Lower lobe of right lung (tissue), 2 donors: Measurements from ENCODE around the gene KRTAP5-6. TPM values are rescaled to one million over a fixed set of nuclear protein-coding genes. Genes with fewer than 3 reads are reported as not detected.
A peak's percentile ranks its signal among the peaks of the same experiment; 100 is the strongest.
"Not testable (repeated sequence)": the region's sequence is repeated elsewhere in the genome, so short reads cannot be mapped to it uniquely, and the experiment has no call there.

Experiments used
- ATAC-seq, 2 donors: fragments of 200-7000 bp; cut with Tn5 transposase; one replicate each; pipeline ENCODE4 v1.9.1; 2020 to 2022; ENCODE audit warnings: mild to moderate bottlenecking in 2 of 2, moderate library complexity in 2 of 2
- DNase-seq: peaks from one replicate; pipeline ENCODE4 v3.0.0-alpha.2; 2020
- H3K27ac ChIP-seq: fragments of 200-600 bp; one replicate; pipeline ENCODE4 v1.8.0; 2022
- H3K27me3 ChIP-seq: fragments of 200-600 bp; one replicate; pipeline ENCODE4 v1.8.0; 2022; ENCODE audit warnings: low read depth
- H3K36me3 ChIP-seq: fragments of 200-600 bp; one replicate; pipeline ENCODE4 v1.8.0; 2022; ENCODE audit warnings: mild to moderate bottlenecking
- H3K4me1 ChIP-seq: fragments of 200-600 bp; one replicate; pipeline ENCODE4 v1.8.0; 2022
- H3K4me3 ChIP-seq: fragments of 200-600 bp; one replicate; pipeline ENCODE4 v1.8.0; 2022; ENCODE audit warnings: mild to moderate bottlenecking
- H3K9me3 ChIP-seq: fragments of 200-600 bp; one replicate; pipeline ENCODE4 v1.8.0; 2022
- CTCF ChIP-seq: fragments of 200-600 bp; IDR thresholded peaks from one replicate; pipeline ENCODE4 v1.8.0; 2022; ENCODE audit warnings: antibody characterized with exemption, mild to moderate bottlenecking
- intact Hi-C: fragments of 100-400 bp; cut with DNase I; formaldehyde crosslinking; loops from one replicate; pipeline ENCODE4 v1.11.0; 2022
- total RNA-seq: library from RNA; stranded (reverse); fragmentation: NEBNext Ultra II Directional; extraction: Animal tissue kit (Norgen Biotek cat#: 25700); gene quantifications from one replicate; pipeline ENCODE4 v1.2.1, GENCODE V29; 2021
- donor health status: DM: no; HTN: yes; CAD: no; lungs with severe emphysema.

KRTAP5-6 gene
- total RNA-seq, 1 donor from 2014 or later = not detected

GRCh38 chr11:1676229-1676740, 20.7 kb upstream of the KRTAP5-6 start:
- no peaks in the 10 kb centered on the region for H3K9me3 ChIP-seq
- DNase-seq = peak; percentile 6
- TF ChIP-seq CTCF = no peak
- no peak for ATAC-seq
- H3K36me3 ChIP-seq = no peaks in the 10 kb centered on the region
- no peaks in the 10 kb centered on the region for H3K4me1 ChIP-seq
- H3K4me3 ChIP-seq = no peak overlapping the region
- intact Hi-C loops = no loop called here
- peaks cover 26% of the 10 kb centered on the region for H3K27me3 ChIP-seq
- H3K27ac ChIP-seq = no peak overlapping the region

GRCh38 chr11:1679881-1680280, 17.1 kb upstream of the KRTAP5-6 start:
- H3K4me3 ChIP-seq = no peak overlapping the region
- H3K27ac ChIP-seq = no peak overlapping the region
- DNase-seq (peak; percentile 22), ATAC-seq (no peak)
- intact Hi-C loops = no loop called here
- no peaks in the 10 kb centered on the region for H3K4me1 ChIP-seq
- TF ChIP-seq CTCF = no peak
- no peaks in the 10 kb centered on the region for H3K36me3 ChIP-seq
- peaks cover 26% of the 10 kb centered on the region for H3K27me3 ChIP-seq
- H3K9me3 ChIP-seq = no peaks in the 10 kb centered on the region

- Histone ChIP-seq H3K4me3 (no peak overlapping the region), H3K36me3 (no peaks in the 10 kb centered on the region), H3K4me1 (no peaks in the 10 kb centered on the region), H3K9me3 (no peaks in the 10 kb centered on the region), H3K27ac (no peak overlapping the region), H3K27me3 (peaks cover 15% of the 10 kb centered on the region)
- ATAC-seq = peak in 1 of 2 donors; percentile 47
- peak; percentile 6 for DNase-seq
- intact Hi-C loops = no loop called here
- TF ChIP-seq CTCF = no peak
These were observed 14.6 kb upstream of the KRTAP5-6 start for GRCh38 chr11:1682225-1682905.

GRCh38 chr11:1683216-1683615, 13.8 kb upstream of the KRTAP5-6 start:
- H3K9me3 ChIP-seq, H3K4me1 ChIP-seq, ATAC-seq, H3K36me3 ChIP-seq, intact Hi-C loops, H3K27ac ChIP-seq, H3K27me3 ChIP-seq, H3K4me3 ChIP-seq: not testable (repeated sequence)
- DNase-seq = peak; percentile 22

GRCh38 chr11:1683904-1684572, 13.0 kb upstream of the KRTAP5-6 start:
- H3K27me3 ChIP-seq, H3K27ac ChIP-seq, H3K36me3 ChIP-seq, H3K4me1 ChIP-seq, H3K9me3 ChIP-seq, ATAC-seq, H3K4me3 ChIP-seq, intact Hi-C loops: not testable (repeated sequence)
- DNase-seq = peak; percentile 18

- peaks cover 14% of the 10 kb centered on the region for H3K27me3 ChIP-seq
- H3K9me3 ChIP-seq, H3K4me3 ChIP-seq, H3K36me3 ChIP-seq, intact Hi-C loops, H3K27ac ChIP-seq, H3K4me1 ChIP-seq: not testable (repeated sequence)
- peak; percentile 40 to 48 for ATAC-seq
- DNase-seq = peak; percentile 36
These were observed 11.8 kb upstream of the KRTAP5-6 start for GRCh38 chr11:1684886-1685874.

GRCh38 chr11:1686220-1686619, 10.8 kb upstream of the KRTAP5-6 start:
- intact Hi-C loops, H3K36me3 ChIP-seq, H3K4me3 ChIP-seq, H3K27ac ChIP-seq, H3K9me3 ChIP-seq, H3K4me1 ChIP-seq, ATAC-seq, H3K27me3 ChIP-seq: not testable (repeated sequence)
- DNase-seq = peak; percentile 35

- H3K4me3 ChIP-seq, intact Hi-C loops, ATAC-seq, H3K27ac ChIP-seq, DNase-seq, H3K9me3 ChIP-seq, H3K36me3 ChIP-seq, H3K4me1 ChIP-seq: not testable (repeated sequence)
- peaks cover 10% of the 10 kb centered on the region for H3K27me3 ChIP-seq
These were observed 8.6 kb upstream of the KRTAP5-6 start for GRCh38 chr11:1688336-1688947.

- H3K9me3 ChIP-seq, H3K36me3 ChIP-seq, DNase-seq, H3K4me3 ChIP-seq, intact Hi-C loops, H3K27ac ChIP-seq, ATAC-seq: not testable (repeated sequence)
- Histone ChIP-seq H3K27me3 (peaks cover 10% of the 10 kb centered on the region), H3K4me1 (peaks cover 15% of the 10 kb centered on the region)
These were observed 7.5 kb upstream of the KRTAP5-6 start for GRCh38 chr11:1689250-1690166.
